HG03432 (cell line): Measurements from ENCODE around the gene SRPRB.
"Not testable (repeated sequence)": the region's sequence is repeated elsewhere in the genome, so short reads cannot be mapped to it uniquely, and the experiment has no call there.

Experiments used
- ATAC-seq: cut with Tn5 transposase; IDR thresholded peaks from one replicate; pipeline ENCODE4 v1.9.1; 2021; ENCODE audit warnings: mild to moderate bottlenecking, moderate library complexity; ENCODE audit not compliant: unreplicated experiment

Gene SRPRB

DNA sequence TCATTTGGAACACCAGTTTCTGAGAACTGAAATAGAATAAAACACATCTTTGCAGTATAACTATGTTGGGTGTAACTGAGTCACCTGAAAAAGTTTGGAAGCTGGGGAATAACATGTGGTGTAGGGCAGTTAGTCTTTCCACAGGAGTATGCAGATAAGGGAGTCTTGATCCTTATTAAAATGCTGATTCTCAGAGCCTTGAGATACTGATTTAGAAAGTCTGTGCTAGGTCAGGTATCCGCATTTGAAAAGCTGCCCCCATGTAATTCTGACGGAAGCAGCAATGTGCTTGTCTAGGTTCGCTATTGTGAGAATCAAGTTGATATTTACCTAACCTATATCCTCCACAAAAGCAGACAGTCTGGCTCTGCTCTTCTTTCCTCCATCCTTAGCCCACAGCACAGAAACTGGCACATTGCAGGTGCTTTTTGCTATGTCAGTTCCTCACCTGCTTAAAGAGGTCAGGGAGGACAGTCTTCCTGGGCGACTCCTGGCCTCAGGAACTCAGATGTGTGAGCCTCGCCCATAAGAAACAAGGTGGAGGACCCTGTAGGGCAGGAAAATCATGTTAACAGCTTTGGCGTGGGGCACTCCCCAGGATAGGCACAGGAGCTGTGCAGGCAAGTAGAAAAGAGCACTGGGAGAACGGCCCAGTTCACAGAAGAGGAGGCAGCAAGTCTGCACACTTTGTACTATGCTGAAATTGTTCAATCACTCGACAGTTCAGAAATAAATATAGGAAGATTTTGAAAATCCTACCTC is 27.6 kb upstream of the SRPRB start:
- no peak for ATAC-seq

DNA sequence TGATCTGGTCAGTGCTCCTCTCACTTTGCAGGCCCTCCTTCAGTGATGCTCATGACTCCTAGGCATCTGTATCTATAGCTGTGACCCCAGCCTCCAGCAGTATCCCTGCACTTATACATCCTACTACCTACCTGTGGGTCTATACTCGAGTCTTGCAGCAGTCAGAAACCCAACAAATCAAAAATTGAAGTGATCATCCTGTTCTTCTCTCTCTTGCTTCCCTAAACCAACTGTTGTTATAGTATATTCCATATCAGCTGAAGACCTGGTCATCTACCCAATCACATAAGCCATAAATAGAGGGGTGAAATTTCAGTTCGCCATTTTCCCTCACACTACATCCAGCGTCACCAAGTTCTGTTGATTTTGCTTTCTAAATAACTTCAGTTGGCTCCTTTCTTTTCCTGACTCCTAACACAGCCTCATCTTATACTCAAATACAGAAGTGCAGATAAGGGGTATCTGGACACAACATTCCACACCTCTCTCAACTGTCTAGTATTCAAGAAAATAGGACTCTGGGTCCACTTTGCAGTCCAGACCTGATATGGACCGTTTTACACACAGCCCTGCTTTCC is 25.9 kb upstream of the SRPRB start:
- no peak for ATAC-seq

- ATAC-seq = not testable (repeated sequence)
Measured at GRCh38 chr3:133780756-133781155, 24.9 kb upstream of the SRPRB start.

DNA sequence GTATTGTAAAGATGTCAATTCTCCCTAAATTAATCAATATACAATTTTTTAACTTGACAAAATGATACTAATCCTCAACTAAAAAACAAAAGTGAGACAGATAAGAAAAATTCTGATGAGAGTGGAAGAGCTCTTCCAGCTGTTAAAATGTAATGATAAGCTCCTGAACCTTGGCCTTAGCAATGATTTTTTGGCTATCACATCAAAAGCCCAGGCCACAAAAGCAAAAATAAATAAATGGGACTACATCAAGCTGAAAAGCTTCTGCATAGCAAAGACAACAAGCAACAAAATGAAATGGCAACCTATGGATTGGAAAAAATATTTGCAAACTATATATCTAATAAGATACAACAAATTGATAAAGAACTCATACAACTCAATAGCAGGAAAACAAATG is 24.0 kb upstream of the SRPRB start:
- no peak for ATAC-seq

DNA sequence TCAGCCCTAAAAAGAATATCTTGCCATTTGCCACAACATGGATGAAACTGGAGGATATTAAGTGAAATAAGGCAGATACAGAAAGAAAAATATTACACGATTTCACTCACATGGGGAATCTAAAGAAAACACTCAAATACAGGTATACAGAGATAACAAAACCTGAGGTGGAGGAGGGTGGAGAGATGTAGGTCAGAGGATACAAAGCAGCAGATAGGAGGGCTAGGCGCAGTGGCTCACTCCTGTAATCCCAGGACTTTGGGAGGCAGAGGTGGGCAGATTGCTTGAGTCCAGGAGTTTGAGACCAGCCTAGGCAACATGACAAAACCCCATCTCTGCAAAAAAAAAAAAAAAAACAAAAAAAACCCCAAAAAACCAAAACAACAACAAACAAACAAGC is 23.2 kb upstream of the SRPRB start:
- no peak for ATAC-seq

DNA sequence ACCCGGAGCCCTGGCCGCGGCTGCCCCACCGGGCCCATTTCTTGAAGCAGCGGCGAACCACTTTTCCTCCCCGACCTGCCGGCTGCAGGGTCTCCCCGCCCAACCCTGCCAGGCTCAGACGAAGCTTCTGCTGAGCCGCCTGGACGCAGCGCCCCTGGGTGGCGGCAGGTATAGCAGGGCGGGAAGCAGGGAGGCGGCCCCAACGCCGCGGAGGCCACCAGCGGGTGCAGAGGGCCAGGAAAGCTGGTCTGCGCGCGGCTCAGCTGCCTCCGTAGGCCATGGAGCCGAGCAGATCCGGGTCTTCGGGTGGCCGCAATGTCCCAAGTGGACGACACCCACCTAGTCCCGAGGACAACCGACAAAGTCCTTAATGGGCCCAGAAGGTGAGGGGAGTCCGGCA is 21.9 kb upstream of the SRPRB start:
- no peak for ATAC-seq

DNA sequence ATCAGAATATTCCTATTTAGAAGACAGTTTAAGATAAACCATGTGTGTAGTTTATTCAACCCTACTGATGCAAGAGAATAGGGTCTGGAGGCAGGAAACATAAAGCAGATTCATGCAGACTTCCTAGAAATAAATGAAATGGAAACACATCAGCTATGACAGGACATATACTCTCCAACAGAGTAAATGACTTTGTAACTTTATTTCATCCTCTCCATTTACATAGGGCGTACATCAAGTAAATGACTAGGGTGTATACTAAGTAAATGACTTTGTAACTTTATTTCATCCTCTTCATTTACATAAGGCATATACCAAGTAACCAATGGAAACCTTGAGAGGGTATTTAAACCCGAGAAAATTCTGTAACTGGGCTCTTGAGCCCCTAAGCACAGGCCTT is 17.6 kb upstream of the SRPRB start:
- no peak for ATAC-seq

- no peak for ATAC-seq
Measured at GRCh38 chr3:133792171-133792763, 13.3 kb upstream of the SRPRB start.

DNA sequence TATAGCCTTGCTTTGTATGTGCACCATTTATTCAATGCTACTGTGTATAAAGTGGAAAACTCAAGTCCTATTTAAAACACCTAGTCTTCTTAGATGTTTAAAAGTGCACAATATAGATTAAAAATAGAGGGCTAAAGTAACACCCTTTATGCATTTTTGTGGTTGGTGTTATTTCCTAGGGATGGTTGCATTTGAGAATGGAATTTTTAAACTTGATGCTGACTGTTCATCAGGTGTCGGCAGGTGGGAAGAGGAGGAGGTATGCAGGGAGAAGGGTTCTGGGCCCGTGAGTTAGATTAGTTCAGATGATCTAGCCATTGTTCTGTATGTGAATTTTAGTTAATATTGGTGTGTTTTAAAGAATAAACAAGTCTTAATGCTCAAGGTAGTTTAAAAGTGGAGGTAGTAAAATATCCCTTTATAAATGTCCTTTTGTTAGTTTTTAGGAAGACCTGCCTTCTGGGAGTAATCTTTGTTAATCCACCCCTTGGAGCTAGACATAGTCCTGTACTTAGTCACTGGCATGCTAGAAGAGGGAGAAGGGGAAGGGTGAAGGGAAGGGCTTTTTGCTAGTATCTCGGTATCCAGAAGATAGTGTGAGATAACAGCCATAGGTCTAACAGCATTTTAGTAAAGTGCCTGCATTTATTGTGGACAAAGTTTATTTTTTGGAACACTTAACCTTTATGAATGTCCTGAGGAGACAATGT is 8.1 kb upstream of the SRPRB start:
- no peak for ATAC-seq

DNA sequence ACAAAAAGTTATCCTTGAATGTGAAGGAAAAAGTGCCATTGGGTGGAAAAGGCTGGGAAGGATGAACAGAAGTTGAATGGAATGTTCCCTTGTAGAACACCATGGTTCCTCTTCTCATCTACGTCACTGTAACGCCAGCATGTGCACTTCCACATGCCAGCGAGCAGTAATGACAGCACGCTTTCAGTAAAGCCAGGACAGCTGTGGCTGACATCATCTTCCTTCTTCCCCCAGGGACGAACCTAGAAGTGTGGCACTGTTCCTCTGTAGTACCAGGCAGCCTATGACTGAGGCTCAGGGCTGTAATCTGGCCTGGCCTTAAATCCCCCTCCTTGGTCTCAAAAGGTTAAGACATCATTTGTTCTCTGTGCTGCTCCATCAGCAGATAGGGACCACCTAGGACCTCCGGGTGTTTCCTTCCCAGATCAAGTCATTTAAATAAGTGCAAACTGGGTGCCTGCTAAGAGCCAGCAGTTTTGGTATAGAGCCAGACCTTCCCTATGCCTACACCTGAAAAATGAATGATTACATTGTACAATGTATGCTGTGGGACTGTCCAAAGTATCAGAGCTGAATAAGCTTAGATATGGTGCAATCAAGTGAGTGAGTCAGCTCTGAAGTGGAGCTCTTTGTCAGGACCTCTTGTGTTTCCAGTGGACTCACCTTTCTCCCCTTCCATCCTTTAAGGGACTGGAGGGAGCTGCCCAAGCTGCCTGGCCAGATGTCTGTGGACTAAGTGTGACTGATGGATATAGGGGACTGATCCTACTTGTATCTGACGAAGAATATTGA is 5.6 kb upstream of the SRPRB start:
- no peak for ATAC-seq

- ATAC-seq = no peak
Measured at GRCh38 chr3:133803469-133803868, 2.1 kb upstream of the SRPRB start.

- ATAC-seq = no peak
Measured at GRCh38 chr3:133804896-133805295, 719 bp upstream of the SRPRB start.

GRCh38 chr3:133805384-133805701 is 272 bp upstream of the SRPRB start:
- no peak for ATAC-seq

DNA sequence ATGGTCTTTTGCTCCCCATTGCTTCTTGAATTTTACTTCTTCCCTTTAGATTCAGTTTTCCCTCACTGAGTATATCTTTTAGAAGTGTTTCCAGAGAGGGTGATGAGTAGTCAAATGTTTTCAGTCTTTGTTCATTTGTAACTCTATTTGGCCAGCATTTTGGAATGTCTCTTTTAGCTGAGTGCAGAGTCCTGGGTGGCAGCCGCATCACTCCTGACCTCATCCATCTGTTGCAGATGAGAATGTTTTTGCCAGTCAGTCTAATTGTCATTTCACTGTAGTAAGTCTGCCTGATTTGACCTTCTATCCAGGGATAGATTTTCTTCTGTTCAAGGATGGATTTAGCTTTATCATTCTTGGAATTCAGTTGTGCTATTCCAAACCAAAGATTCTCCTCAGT is 7.3 kb downstream of the SRPRB start:
- no peak for ATAC-seq

GRCh38 chr3:133815386-133815785 is 9.8 kb downstream of the SRPRB start:
- no peak for ATAC-seq

GRCh38 chr3:133820129-133820528 is 14.5 kb downstream of the SRPRB start:
- no peak for ATAC-seq

GRCh38 chr3:133820889-133821675 is 15.5 kb downstream of the SRPRB start:
- no peak for ATAC-seq

- no peak for ATAC-seq
Measured at GRCh38 chr3:133821767-133822638, 16.4 kb downstream of the SRPRB start.

DNA sequence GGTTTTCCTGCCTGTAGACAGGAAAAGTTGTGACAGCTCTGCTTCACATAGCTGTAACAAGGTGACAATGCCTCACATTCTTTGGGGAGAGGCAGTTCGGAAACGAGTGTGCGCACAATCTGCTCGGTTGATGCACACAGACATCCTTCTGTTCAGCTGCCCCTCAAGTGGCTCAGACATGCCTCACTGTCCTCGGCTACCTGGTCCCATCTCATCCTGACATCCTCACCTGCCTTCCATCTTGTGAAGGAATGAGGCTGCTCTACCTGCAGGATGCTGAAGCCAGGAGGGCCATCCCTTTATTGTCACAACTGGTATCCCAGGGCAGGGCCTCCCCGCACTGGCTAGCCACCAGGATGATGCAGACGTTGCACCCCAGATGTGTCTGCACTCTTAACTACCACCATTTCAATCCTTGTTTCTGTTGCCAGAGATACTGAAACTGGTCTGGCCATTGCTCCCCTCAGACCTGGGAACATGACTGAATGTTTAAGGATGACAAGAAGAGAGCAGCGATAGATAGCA is 19.4 kb downstream of the SRPRB start:
- ATAC-seq = no peak
